A673 (cell line): ENCODE results near the gene ZNF493. TPM values are rescaled to one million over a fixed set of nuclear protein-coding genes. Genes with fewer than 3 reads are reported as not detected.

ENCODE experiments used
- BruUV-seq: library from RNA; stranded (reverse); fragments of 400-500 nt; replicated peaks from 2 replicates; lab custom pipeline; 2021; lab: Mats Ljungman, UMichigan
- CTCF ChIA-PET: fragments of 300-600 bp; sonication (Branson Sonifier 250); formaldehyde crosslinking; loops from one replicate; lab custom pipeline; 2022; ENCODE audit warnings: antibody characterized with exemption; lab: Charles Lee
- POLR2A ChIA-PET: fragments of 300-600 bp; sonication (Branson Sonifier 250); formaldehyde crosslinking; loops from one replicate; lab custom pipeline; 2022; ENCODE audit warnings: antibody characterized with exemption; ENCODE audit not compliant: low non-redundant PET; lab: Charles Lee
- DNase-seq: peaks from one replicate; pipeline ENCODE4 v3.0.0-alpha.2; 2015; ENCODE audit warnings: low spot score
- H3K27ac ChIP-seq: fragments of 200-600 bp; sonication (generic); 2 replicates; pipeline ENCODE4 v1.5.1; 2016; ENCODE audit warnings: mixed run types, low read depth, mild to moderate bottlenecking, mixed read lengths, antibody characterized with exemption, low read length; ENCODE audit not compliant: poor library complexity, severe bottlenecking
- H3K27me3 ChIP-seq: fragments of 200-600 bp; sonication (generic); replicated peaks from 2 replicates; pipeline ENCODE4 v1.6.1; 2017; ENCODE audit warnings: mixed run types, low read depth, mild to moderate bottlenecking, mixed read lengths, antibody characterized with exemption, low read length; ENCODE audit not compliant: insufficient read depth, poor library complexity
- H3K36me3 ChIP-seq: fragments of 200-600 bp; sonication (generic); 2 replicates; pipeline ENCODE4 v1.6.1; 2016; ENCODE audit warnings: mixed run types, mild to moderate bottlenecking, mixed read lengths, antibody characterized with exemption, low read length; ENCODE audit not compliant: insufficient read depth, poor library complexity, severe bottlenecking
- H3K4me1 ChIP-seq: fragments of 200-600 bp; sonication (generic); 2 replicates; pipeline ENCODE4 v1.6.1; 2017; ENCODE audit warnings: mixed run types, mild to moderate bottlenecking, mixed read lengths, antibody characterized with exemption, low read length; ENCODE audit not compliant: insufficient read depth, poor library complexity, severe bottlenecking
- H3K4me3 ChIP-seq: fragments of 200-600 bp; sonication (generic); 2 replicates; pipeline ENCODE4 v1.5.1; 2016; ENCODE audit warnings: low read depth, mixed run types, mild to moderate bottlenecking, mixed read lengths, low read length; ENCODE audit not compliant: poor library complexity, severe bottlenecking
- H3K9me3 ChIP-seq: fragments of 200-600 bp; sonication (generic); 2 replicates; pipeline ENCODE4 v1.6.1; 2016; ENCODE audit warnings: mixed run types, low read depth, mild to moderate bottlenecking, mixed read lengths, antibody characterized with exemption, low read length; ENCODE audit not compliant: poor library complexity, severe bottlenecking
- EZH2 ChIP-seq: fragments of 200-600 bp; sonication (generic); IDR thresholded peaks from 2 replicates; pipeline ENCODE4 v1.6.1; 2017; ENCODE audit warnings: borderline replicate concordance, low read depth, mild to moderate bottlenecking, mixed read lengths, antibody characterized with exemption, low read length; ENCODE audit not compliant: poor library complexity, severe bottlenecking
- intact Hi-C: fragments of 100-400 bp; cut with micrococcal nuclease; formaldehyde crosslinking; loops from one replicate; pipeline ENCODE4 v1.10.0; 2022; ENCODE audit not compliant: unreplicated experiment
- total RNA-seq: library from RNA; stranded (reverse); gene quantifications from 2 replicates; pipeline ENCODE4 v1.2.3, GENCODE V29; 2021
- TF ChIP-seq, protein P1 (sequence below): fragments of 300-800, 200-600 bp; sonication (generic); conservative IDR thresholded peaks from 2 replicates; pipeline ENCODE4 v1.5.1; 2017; ENCODE audit warnings: low read depth, mild to moderate bottlenecking, antibody characterized with exemption, low read length, moderate library complexity, mixed read lengths

Gene ZNF493
- total RNA-seq, 1 experiment from 2014 or later = 5.5 TPM

- DNase-seq = no peak
- Histone ChIP-seq H3K36me3 (no peaks in the 10 kb centered on the region), H3K4me1 (no peaks in the 10 kb centered on the region), H3K4me3 (no peak overlapping the region), H3K9me3 (peaks cover 38% of the 10 kb centered on the region), H3K27ac (no peak overlapping the region), H3K27me3 (no peaks in the 10 kb centered on the region)
- TF ChIP-seq EZH2 = no peak
- TF ChIP-seq, protein P1, sequence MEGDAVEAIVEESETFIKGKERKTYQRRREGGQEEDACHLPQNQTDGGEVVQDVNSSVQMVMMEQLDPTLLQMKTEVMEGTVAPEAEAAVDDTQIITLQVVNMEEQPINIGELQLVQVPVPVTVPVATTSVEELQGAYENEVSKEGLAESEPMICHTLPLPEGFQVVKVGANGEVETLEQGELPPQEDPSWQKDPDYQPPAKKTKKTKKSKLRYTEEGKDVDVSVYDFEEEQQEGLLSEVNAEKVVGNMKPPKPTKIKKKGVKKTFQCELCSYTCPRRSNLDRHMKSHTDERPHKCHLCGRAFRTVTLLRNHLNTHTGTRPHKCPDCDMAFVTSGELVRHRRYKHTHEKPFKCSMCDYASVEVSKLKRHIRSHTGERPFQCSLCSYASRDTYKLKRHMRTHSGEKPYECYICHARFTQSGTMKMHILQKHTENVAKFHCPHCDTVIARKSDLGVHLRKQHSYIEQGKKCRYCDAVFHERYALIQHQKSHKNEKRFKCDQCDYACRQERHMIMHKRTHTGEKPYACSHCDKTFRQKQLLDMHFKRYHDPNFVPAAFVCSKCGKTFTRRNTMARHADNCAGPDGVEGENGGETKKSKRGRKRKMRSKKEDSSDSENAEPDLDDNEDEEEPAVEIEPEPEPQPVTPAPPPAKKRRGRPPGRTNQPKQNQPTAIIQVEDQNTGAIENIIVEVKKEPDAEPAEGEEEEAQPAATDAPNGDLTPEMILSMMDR = no peak
- ChIA-PET CTCF (no interaction called here), POLR2A (no interaction called here)
- intact Hi-C loops = no loop called here
- BruUV-seq = no TSS peak
Measured at GRCh38 chr19:21432590-21432989, 35.7 kb downstream of the ZNF493 start.

- TF ChIP-seq EZH2 = no peak
- TF ChIP-seq, protein P1 = no peak
- intact Hi-C loops = no loop called here
- DNase-seq = no peak
- ChIA-PET CTCF (no interaction called here), POLR2A (no interaction called here)
- BruUV-seq = no TSS peak
- H3K36me3 ChIP-seq = no peaks in the 10 kb centered on the region
- no peak overlapping the region for H3K4me3 ChIP-seq
- no peak overlapping the region for H3K27ac ChIP-seq
- H3K4me1 ChIP-seq = no peaks in the 10 kb centered on the region
- H3K27me3 ChIP-seq = no peaks in the 10 kb centered on the region
- peaks cover 37% of the 10 kb centered on the region for H3K9me3 ChIP-seq
Measured at GRCh38 chr19:21434516-21434915, 37.6 kb downstream of the ZNF493 start.

- H3K27me3 ChIP-seq = no peaks in the 10 kb centered on the region
- H3K36me3 ChIP-seq = no peaks in the 10 kb centered on the region
- H3K27ac ChIP-seq = no peak overlapping the region
- peaks cover 34% of the 10 kb centered on the region for H3K9me3 ChIP-seq
- no peaks in the 10 kb centered on the region for H3K4me1 ChIP-seq
- no peak overlapping the region for H3K4me3 ChIP-seq
- ChIA-PET POLR2A (no interaction called here), CTCF (no interaction called here)
- no peak for DNase-seq
- TF ChIP-seq, protein P1 = no peak
- TF ChIP-seq EZH2 = no peak
- intact Hi-C loops = no loop called here
- no TSS peak for BruUV-seq
Measured at GRCh38 chr19:21434967-21435544, 38.1 kb downstream of the ZNF493 start.
